ENCODE results near the gene OR11H7. TPM values are rescaled to one million over a fixed set of nuclear protein-coding genes. Genes with fewer than 3 reads are reported as not detected.
"Not testable (repeated sequence)": the region's sequence is repeated elsewhere in the genome, so short reads cannot be mapped to it uniquely, and the experiment has no call there.

OR11H7 gene
- total RNA-seq, 1 donor = not detected

- DNase-seq (ENCODE audit: insufficient read length, low spot score, missing footprints) = no peak
- Histone ChIP-seq H3K79me2 (ENCODE audit: insufficient read depth, low read length) (no peaks in the 10 kb centered on the region), H3K27ac (ENCODE audit: low read depth, low read length) (no peak overlapping the region), H3K27me3 (ENCODE audit: insufficient read depth, low read length) (no peaks in the 10 kb centered on the region), H3K4me2 (ENCODE audit: insufficient read depth, low read length) (no peak overlapping the region), H2AFZ (ENCODE audit: low read length) (no peak overlapping the region), H3K36me3 (ENCODE audit: insufficient read depth, low read length) (no peaks in the 10 kb centered on the region), H3K9me3 (ENCODE audit: low read depth, low read length) (no peaks in the 10 kb centered on the region), H3K4me3 (ENCODE audit: insufficient read depth, low read length) (no peak overlapping the region), H3K4me1 (ENCODE audit: insufficient read depth, low read length) (no peaks in the 10 kb centered on the region), H4K20me1 (ENCODE audit: insufficient read depth, low read length) (no peaks in the 10 kb centered on the region)
- no peak for TF ChIP-seq CTCF (IDR thresholded peaks at IDR 0.05; ENCODE audit: extremely low read depth, low read depth, low read length)
Observed at GRCh38 chr14:20184181-20184580, 44.6 kb upstream of the OR11H7 start.

- no peak for TF ChIP-seq CTCF (IDR thresholded peaks at IDR 0.05; ENCODE audit: extremely low read depth, low read depth, low read length)
- Histone ChIP-seq H3K4me3 (ENCODE audit: insufficient read depth, low read length) (no peak within 1 kb of the TSS), H4K20me1 (ENCODE audit: insufficient read depth, low read length) (no peaks in the 10 kb centered on the region), H3K36me3 (ENCODE audit: insufficient read depth, low read length) (no peaks in the 10 kb centered on the region), H2AFZ (ENCODE audit: low read length) (no peak within 1 kb of the TSS), H3K4me1 (ENCODE audit: insufficient read depth, low read length) (no peaks in the 10 kb centered on the region), H3K27ac (ENCODE audit: low read depth, low read length) (no peak within 1 kb of the TSS), H3K79me2 (ENCODE audit: insufficient read depth, low read length) (no peaks in the 10 kb centered on the region), H3K9me3 (ENCODE audit: low read depth, low read length) (no peaks in the 10 kb centered on the region), H3K27me3 (ENCODE audit: insufficient read depth, low read length) (no peaks in the 10 kb centered on the region), H3K4me2 (ENCODE audit: insufficient read depth, low read length) (no peak within 1 kb of the TSS)
- DNase-seq (ENCODE audit: insufficient read length, low spot score, missing footprints) = no peak
Observed at GRCh38 chr14:20190596-20190995, 38.2 kb upstream of the OR11H7 start, which contains the start of gene OR11G2. TSS of gene OR11G2 (plus strand) at chr14:20190896. CDS start at chr14:20197438, 6,542 bp downstream.

- H3K9me3 ChIP-seq (ENCODE audit: low read depth, low read length) = no peaks in the 10 kb centered on the region
- H3K36me3 ChIP-seq (ENCODE audit: insufficient read depth, low read length) = no peaks in the 10 kb centered on the region
- H3K27ac ChIP-seq (ENCODE audit: low read depth, low read length) = no peak overlapping the region
- H3K4me1 ChIP-seq (ENCODE audit: insufficient read depth, low read length) = no peaks in the 10 kb centered on the region
- no peak overlapping the region for H3K4me3 ChIP-seq (ENCODE audit: insufficient read depth, low read length)
- DNase-seq (ENCODE audit: insufficient read length, low spot score, missing footprints) = no peak
- TF ChIP-seq CTCF (IDR thresholded peaks at IDR 0.05; ENCODE audit: extremely low read depth, low read depth, low read length) = no peak
- no peak overlapping the region for H2AFZ ChIP-seq (ENCODE audit: low read length)
- H4K20me1 ChIP-seq (ENCODE audit: insufficient read depth, low read length) = no peaks in the 10 kb centered on the region
- H3K4me2 ChIP-seq (ENCODE audit: insufficient read depth, low read length) = no peak overlapping the region
- no peaks in the 10 kb centered on the region for H3K27me3 ChIP-seq (ENCODE audit: insufficient read depth, low read length)
- H3K79me2 ChIP-seq (ENCODE audit: insufficient read depth, low read length) = no peaks in the 10 kb centered on the region
Observed at GRCh38 chr14:20191396-20191795, 37.4 kb upstream of the OR11H7 start.

- no peaks in the 10 kb centered on the region for H3K36me3 ChIP-seq (ENCODE audit: insufficient read depth, low read length)
- no peaks in the 10 kb centered on the region for H3K27me3 ChIP-seq (ENCODE audit: insufficient read depth, low read length)
- no peaks in the 10 kb centered on the region for H3K4me1 ChIP-seq (ENCODE audit: insufficient read depth, low read length)
- DNase-seq (ENCODE audit: insufficient read length, low spot score, missing footprints) = no peak
- H3K9me3 ChIP-seq (ENCODE audit: low read depth, low read length) = no peaks in the 10 kb centered on the region
- no peaks in the 10 kb centered on the region for H3K79me2 ChIP-seq (ENCODE audit: insufficient read depth, low read length)
- H3K27ac ChIP-seq (ENCODE audit: low read depth, low read length) = no peak overlapping the region
- no peaks in the 10 kb centered on the region for H4K20me1 ChIP-seq (ENCODE audit: insufficient read depth, low read length)
- H3K4me2 ChIP-seq (ENCODE audit: insufficient read depth, low read length) = no peak overlapping the region
- H3K4me3 ChIP-seq (ENCODE audit: insufficient read depth, low read length) = no peak overlapping the region
- TF ChIP-seq CTCF (IDR thresholded peaks at IDR 0.05; ENCODE audit: extremely low read depth, low read depth, low read length) = no peak
- H2AFZ ChIP-seq (ENCODE audit: low read length) = no peak overlapping the region
Observed at GRCh38 chr14:20194101-20194500, 34.7 kb upstream of the OR11H7 start.

- H3K9me3 ChIP-seq (ENCODE audit: low read depth, low read length); DNase-seq (ENCODE audit: insufficient read length, low spot score, missing footprints); H3K27me3 ChIP-seq (ENCODE audit: insufficient read depth, low read length); H3K79me2 ChIP-seq (ENCODE audit: insufficient read depth, low read length); H3K4me3 ChIP-seq (ENCODE audit: insufficient read depth, low read length); H4K20me1 ChIP-seq (ENCODE audit: insufficient read depth, low read length); H3K4me1 ChIP-seq (ENCODE audit: insufficient read depth, low read length); H3K36me3 ChIP-seq (ENCODE audit: insufficient read depth, low read length); H2AFZ ChIP-seq (ENCODE audit: low read length); H3K4me2 ChIP-seq (ENCODE audit: insufficient read depth, low read length); H3K27ac ChIP-seq (ENCODE audit: low read depth, low read length): not testable (repeated sequence)
Observed at GRCh38 chr14:20195170-20195569, 33.6 kb upstream of the OR11H7 start.
